Esophagus squamous epithelium (tissue), 4 donors: ENCODE results near the gene AGAP2.

ENCODE experiments used
- POLR2A ChIP-seq, 4 donors: fragments of 450-650 bp; IDR thresholded peaks; one replicate each; pipeline ENCODE4 v1.6.1; 2017; ENCODE audit warnings: antibody characterized with exemption in 4 of 4, mild to moderate bottlenecking in 4 of 4, moderate library complexity in 3 of 4
- TF ChIP-seq, protein P1 (sequence below), 6 experiments: fragments of 450-650 bp in 4 of 6; fragments of 200-600 bp in 2 of 6; sonication (generic) in 2 of 6; IDR thresholded peaks; one replicate each; pipeline ENCODE4 v1.5.1; 2016 to 2019; ENCODE audit warnings: antibody characterized with exemption in 6 of 6, mild to moderate bottlenecking in 4 of 6, moderate library complexity in 4 of 6

DNA sequence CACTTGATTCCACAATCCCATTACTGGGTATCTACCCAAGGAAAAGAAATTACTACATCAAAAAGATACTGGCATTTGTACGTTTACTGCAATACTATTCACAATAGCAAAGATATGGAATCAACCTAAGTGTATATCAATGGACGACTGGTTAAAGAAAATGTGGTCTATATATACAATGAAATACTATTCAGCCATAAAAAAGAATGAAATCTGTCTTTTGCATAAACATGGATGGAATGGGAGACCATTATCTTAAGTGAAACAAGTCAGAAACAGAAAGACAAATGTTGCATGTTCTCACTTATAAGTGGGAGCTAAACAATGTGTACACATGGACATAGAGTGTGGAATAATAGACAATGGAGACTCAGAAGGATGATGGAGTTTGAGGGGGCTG lies 49.6 kb downstream of the AGAP2 start:
- TF ChIP-seq, protein P1, sequence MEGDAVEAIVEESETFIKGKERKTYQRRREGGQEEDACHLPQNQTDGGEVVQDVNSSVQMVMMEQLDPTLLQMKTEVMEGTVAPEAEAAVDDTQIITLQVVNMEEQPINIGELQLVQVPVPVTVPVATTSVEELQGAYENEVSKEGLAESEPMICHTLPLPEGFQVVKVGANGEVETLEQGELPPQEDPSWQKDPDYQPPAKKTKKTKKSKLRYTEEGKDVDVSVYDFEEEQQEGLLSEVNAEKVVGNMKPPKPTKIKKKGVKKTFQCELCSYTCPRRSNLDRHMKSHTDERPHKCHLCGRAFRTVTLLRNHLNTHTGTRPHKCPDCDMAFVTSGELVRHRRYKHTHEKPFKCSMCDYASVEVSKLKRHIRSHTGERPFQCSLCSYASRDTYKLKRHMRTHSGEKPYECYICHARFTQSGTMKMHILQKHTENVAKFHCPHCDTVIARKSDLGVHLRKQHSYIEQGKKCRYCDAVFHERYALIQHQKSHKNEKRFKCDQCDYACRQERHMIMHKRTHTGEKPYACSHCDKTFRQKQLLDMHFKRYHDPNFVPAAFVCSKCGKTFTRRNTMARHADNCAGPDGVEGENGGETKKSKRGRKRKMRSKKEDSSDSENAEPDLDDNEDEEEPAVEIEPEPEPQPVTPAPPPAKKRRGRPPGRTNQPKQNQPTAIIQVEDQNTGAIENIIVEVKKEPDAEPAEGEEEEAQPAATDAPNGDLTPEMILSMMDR (IDR thresholded peaks at IDR 0.05): no peak
- TF ChIP-seq POLR2A (IDR thresholded peaks at IDR 0.05): no peak
